Transverse colon (tissue), 4 donors: ENCODE data around the gene ARHGAP33. TPM values are rescaled to one million over a fixed set of nuclear protein-coding genes. Genes with fewer than 3 reads are reported as not detected.

Experiments used
- DNase-seq: peaks from one replicate; pipeline ENCODE4 v3.0.0-alpha.2; 2019
- H3K27ac ChIP-seq, 4 donors: fragments of 200-600 bp; sonication (generic); 2 replicates each; pipeline ENCODE4 v1.5.1; 2016 to 2018; ENCODE audit warnings: inconsistent platforms in 4 of 4
- H3K27me3 ChIP-seq: fragments of 200-600 bp; sonication (generic); 2 replicates; pipeline ENCODE4 v1.5.1; 2017; ENCODE audit warnings: inconsistent platforms
- H3K36me3 ChIP-seq, 4 donors: fragments of 200-600 bp; sonication (generic); 2 replicates each; pipeline ENCODE4 v1.5.1; 2017 to 2019; ENCODE audit warnings: inconsistent platforms in 4 of 4
- H3K4me1 ChIP-seq, 4 donors: fragments of 200-600 bp; sonication (generic); 2 replicates each; pipeline ENCODE4 v1.5.1; 2017 to 2020; ENCODE audit warnings: inconsistent platforms in 4 of 4
- H3K4me3 ChIP-seq, 4 donors: fragments of 200-600 bp; sonication (generic); 1 replicate in 1 of 4; 2 replicates in 3 of 4; pipeline versions ENCODE4 v1.5.1 to v1.6.1; 2017 to 2019; ENCODE audit warnings: inconsistent platforms in 4 of 4
- H3K9me3 ChIP-seq, 2 donors: fragments of 200-600 bp; sonication (generic); 2 replicates each; pipeline ENCODE4 v1.5.1; 2017 to 2019; ENCODE audit warnings: inconsistent platforms in 2 of 2
- CTCF ChIP-seq, 5 experiments: fragments of 200-600 bp in 3 of 5; fragments of 450-650 bp in 2 of 5; sonication (generic) in 3 of 5; IDR thresholded peaks; 1 replicate in 2 of 5; 2 replicates in 3 of 5; pipeline ENCODE4 v1.5.1; 2016 to 2017; ENCODE audit warnings: antibody characterized with exemption in 5 of 5, inconsistent platforms in 3 of 5, mild to moderate bottlenecking in 2 of 5, moderate library complexity in 1 of 5
- EP300 ChIP-seq: sonication (generic); formaldehyde crosslinking; IDR thresholded peaks from one replicate; pipeline ENCODE4 v1.6.1; 2017; ENCODE audit warnings: antibody characterized with exemption, low read depth
- POLR2A ChIP-seq: fragments of 450-650 bp; IDR thresholded peaks from one replicate; pipeline ENCODE4 v1.6.1; 2016; ENCODE audit warnings: antibody characterized with exemption, mild to moderate bottlenecking, moderate library complexity
- POLR2AphosphoS5 ChIP-seq, 3 donors: sonication (generic); formaldehyde crosslinking; IDR thresholded peaks; one replicate each; pipeline ENCODE4 v1.6.1; 2016; ENCODE audit warnings: antibody characterized with exemption in 3 of 3
- WGBS, 2 donors: methylation state at CpG; one replicate each; pipeline ENCODE4 v1.1.5; 2018; ENCODE audit warnings: low coverage in 1 of 2; 5-methylcytosine and 5-hydroxymethylcytosine counted together
- in situ Hi-C, 4 donors: fragments of 200-750 bp; cut with MboI; loops; one replicate each; pipeline versions ENCODE4 v1.15.0 to v1.15.1; 2017; ENCODE audit warnings: low sequenced_read_pairs in 3 of 4, low pct_ligation_motif_present in 1 of 4, low pct_unique_long_range_greater_than_20kb in 1 of 4
- intact Hi-C: fragments of 100-400 bp; cut with DNase I; formaldehyde crosslinking; loops from one replicate; pipeline ENCODE4 v1.15.1; 2023; ENCODE audit warnings: low total_unique reads
- total RNA-seq, 4 donors: library from RNA; depleted of rRNA; stranded (reverse); fragments of >200 nt; gene quantifications; one replicate each; pipeline ENCODE4 v1.1.0, GENCODE V29; 2016

Gene ARHGAP33
- total RNA-seq, 4 donors from 2014 or later, result 6.7 to 70.3 (median 17.2) TPM

DNA sequence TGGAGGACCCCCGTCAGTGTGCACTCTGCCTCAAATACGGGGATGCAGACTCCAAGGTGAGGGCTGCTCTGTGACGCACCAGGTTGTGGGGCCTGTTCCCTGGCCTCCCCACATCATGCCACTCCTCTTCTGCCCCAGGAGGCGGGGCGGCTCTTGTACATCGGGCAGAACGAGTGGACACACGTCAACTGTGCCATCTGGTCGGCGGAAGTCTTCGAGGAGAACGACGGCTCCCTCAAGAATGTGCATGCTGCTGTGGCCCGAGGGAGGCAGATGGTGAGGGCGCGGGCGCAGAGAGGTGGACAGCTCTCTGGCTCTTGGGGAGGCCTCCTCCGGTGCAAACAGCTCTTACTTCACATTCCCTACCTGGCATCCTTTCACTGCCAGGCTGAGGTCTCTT, 46.3 kb upstream of the ARHGAP33 start:
- no peak for DNase-seq
- H3K4me3 ChIP-seq, result no peak overlapping the region
- no peaks in the 10 kb centered on the region for H3K9me3 ChIP-seq
- TF ChIP-seq EP300 (no peak), CTCF (IDR thresholded peaks at IDR 0.05) (no peak), POLR2A (no peak), POLR2AphosphoS5 (IDR thresholded peaks at IDR 0.05) (no peak)
- H3K27me3 ChIP-seq, result no peaks in the 10 kb centered on the region
- no peaks in the 10 kb centered on the region for H3K4me1 ChIP-seq
- 92% methylated on average over 18 of the region's 18 CpGs; no CpG with 5 or more reads in 1 of the 2 donors for WGBS, 2 donors
- in situ Hi-C loops (no loop called here), intact Hi-C loops (no loop called here)
- no peak overlapping the region for H3K27ac ChIP-seq
- peaks cover 0 to 79% (median 39%) of the 10 kb centered on the region in 4 donors for H3K36me3 ChIP-seq

GRCh38 chr19:35729763-35730162, 45.6 kb upstream of the ARHGAP33 start:
- H3K36me3 ChIP-seq, result peaks cover 0 to 73% (median 35%) of the 10 kb centered on the region in 4 donors
- no peaks in the 10 kb centered on the region for H3K9me3 ChIP-seq
- no peak for DNase-seq
- in situ Hi-C loops (no loop called here), intact Hi-C loops (no loop called here)
- H3K4me3 ChIP-seq, result no peak overlapping the region
- WGBS, 2 donors, result 43 to 91% methylated on average over 1 to 11 of the region's 11 CpGs
- TF ChIP-seq CTCF (IDR thresholded peaks at IDR 0.05), result no peak
- no peak for TF ChIP-seq EP300
- no peak for TF ChIP-seq POLR2AphosphoS5 (IDR thresholded peaks at IDR 0.05)
- no peak for TF ChIP-seq POLR2A
- no peak overlapping the region for H3K27ac ChIP-seq
- H3K27me3 ChIP-seq, result no peaks in the 10 kb centered on the region
- no peaks in the 10 kb centered on the region for H3K4me1 ChIP-seq

DNA sequence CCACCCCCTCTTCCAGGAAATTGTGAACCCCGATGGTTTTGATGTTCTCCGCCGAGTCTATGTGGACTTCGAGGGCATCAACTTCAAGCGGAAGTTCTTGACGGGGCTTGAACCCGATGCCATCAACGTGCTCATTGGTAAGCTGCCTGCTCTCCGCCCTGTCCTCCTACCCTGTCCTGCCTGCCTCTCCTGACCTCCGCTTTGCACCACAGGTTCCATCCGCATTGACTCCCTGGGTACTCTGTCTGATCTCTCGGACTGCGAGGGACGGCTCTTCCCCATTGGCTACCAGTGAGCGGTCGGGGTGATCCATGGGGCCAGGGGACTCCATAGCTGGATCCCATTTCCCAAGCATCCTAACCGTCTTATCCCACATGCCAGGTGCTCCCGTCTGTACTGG, 45.0 kb upstream of the ARHGAP33 start:
- Histone ChIP-seq H3K4me1 (no peaks in the 10 kb centered on the region), H3K27ac (no peak overlapping the region), H3K4me3 (no peak overlapping the region), H3K9me3 (no peaks in the 10 kb centered on the region), H3K27me3 (no peaks in the 10 kb centered on the region), H3K36me3 (peaks cover 0 to 68% (median 33%) of the 10 kb centered on the region in 4 donors)
- 90 to 98% methylated on average over 5 to 18 of the region's 18 CpGs for WGBS, 2 donors
- in situ Hi-C loops (no loop called here), intact Hi-C loops (no loop called here)
- TF ChIP-seq POLR2A (no peak), POLR2AphosphoS5 (IDR thresholded peaks at IDR 0.05) (no peak), CTCF (IDR thresholded peaks at IDR 0.05) (no peak), EP300 (no peak)
- DNase-seq, result no peak

- DNase-seq, result no peak
- Histone ChIP-seq H3K27ac (no peak overlapping the region), H3K4me3 (no peak overlapping the region), H3K9me3 (no peaks in the 10 kb centered on the region), H3K4me1 (no peaks in the 10 kb centered on the region), H3K27me3 (no peaks in the 10 kb centered on the region), H3K36me3 (peaks cover 0 to 57% (median 27%) of the 10 kb centered on the region in 4 donors)
- TF ChIP-seq POLR2AphosphoS5 (IDR thresholded peaks at IDR 0.05) (no peak), POLR2A (no peak), EP300 (no peak), CTCF (IDR thresholded peaks at IDR 0.05) (no peak)
- intact Hi-C loops (no loop called here), in situ Hi-C loops (no loop called here)
- WGBS, 2 donors, result 36 to 83% methylated on average over 2 to 9 of the region's 9 CpGs
Observed at GRCh38 chr19:35731353-35731752, 44.0 kb upstream of the ARHGAP33 start.
